ENCODE data around the gene FRG2B.
"Not testable (repeated sequence)": the region's sequence is repeated elsewhere in the genome, so short reads cannot be mapped to it uniquely, and the experiment has no call there.

The FRG2B gene
- 0 to 0.18 (median 0) reads per million in 3 experiments for total RNA-seq

GRCh38 chr10:133626695-133627094, at the start of gene FRG2B:
TSS of gene FRG2B (minus strand) at chr10:133626795. CDS start at chr10:133626742, 53 bp downstream.
- not testable (repeated sequence) for DNase-seq

DNA sequence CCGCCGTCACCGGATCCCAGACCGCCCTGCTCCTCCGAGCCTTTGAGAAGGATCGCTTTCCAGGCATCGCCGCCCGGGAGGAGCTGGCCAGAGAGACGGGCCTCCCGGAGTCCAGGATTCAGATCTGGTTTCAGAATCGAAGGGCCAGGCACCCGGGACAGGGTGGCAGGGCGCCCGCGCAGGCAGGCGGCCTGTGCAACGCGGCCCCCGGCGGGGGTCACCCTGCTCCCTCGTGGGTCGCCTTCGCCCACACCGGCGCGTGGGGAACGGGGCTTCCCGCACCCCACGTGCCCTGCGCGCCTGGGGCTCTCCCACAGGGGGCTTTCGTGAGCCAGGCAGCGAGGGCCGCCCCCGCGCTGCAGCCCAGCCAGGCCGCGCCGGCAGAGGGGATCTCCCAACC, 40.9 kb upstream of the FRG2B start:
- not testable (repeated sequence) for DNase-seq

DNA sequence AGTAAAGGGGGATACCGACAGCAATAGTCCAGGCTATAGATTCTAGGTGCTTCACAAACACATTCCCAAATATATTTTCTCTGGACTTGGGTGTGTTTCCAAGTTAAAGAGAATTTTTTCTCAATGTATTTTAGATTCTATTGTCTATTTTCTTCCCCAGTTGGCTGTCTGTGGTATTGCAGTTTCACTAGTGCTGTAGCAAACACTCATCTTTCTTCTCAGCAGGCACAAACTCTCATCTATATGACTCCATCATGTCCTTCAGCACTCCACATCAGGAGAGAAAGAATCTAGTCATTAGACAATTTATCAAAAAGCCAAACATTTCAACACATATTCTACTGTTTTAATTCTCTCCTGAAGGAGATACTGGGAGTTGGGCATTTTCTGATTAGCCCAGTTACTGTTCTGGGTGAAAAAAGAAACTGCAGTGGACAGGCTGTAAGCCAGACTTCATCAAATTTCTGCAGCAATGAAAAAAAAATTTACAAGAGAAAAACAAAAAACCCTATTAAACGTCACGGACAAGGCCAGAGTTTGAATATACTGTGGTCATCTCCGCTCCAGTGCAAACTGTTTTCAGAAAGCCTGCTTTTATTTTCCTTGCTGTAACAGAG, 37.1 kb upstream of the FRG2B start:
- not testable (repeated sequence) for DNase-seq

DNA sequence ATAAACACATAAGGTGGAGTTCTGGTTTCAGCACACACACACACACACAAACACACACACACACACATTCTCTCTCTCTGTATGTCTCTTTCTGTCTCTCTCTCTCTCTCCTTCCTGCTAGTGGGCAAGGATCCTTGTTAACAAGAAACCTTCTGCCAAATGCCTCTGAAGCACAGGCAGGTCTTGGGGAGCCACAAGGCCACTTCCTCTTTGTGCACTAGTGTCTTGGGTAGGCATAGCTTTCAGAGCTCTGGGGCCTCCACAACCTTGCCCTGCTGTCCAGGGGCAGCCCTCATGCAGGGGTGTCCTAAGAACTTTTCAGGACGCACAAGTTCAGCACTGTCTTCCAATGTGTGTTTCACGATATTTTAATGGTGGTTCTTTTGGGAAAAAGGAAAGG, 34.5 kb upstream of the FRG2B start:
- not testable (repeated sequence) for DNase-seq

GRCh38 chr10:133660516-133660915, 33.9 kb upstream of the FRG2B start:
- DNase-seq = not testable (repeated sequence)

DNA sequence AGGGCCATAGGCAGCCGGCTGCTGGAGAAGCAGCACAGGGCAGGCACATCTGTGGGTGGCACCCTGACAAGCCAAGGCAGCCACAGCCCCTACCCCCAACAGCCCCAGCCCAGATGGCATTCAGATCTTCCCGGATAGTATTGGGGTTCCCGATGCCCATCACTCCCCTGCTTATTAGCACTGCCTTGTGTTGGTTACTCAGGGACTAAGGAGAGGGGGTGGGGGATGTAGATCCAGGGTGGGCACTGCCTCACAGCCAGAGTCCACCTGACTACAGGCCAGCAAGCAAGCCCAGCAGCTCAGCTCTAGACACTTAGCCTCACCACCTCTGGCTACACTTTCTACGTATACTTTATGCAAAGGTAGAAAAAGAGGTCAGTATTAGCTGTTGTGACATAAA, 30.7 kb upstream of the FRG2B start:
- DNase-seq = not testable (repeated sequence)

DNA sequence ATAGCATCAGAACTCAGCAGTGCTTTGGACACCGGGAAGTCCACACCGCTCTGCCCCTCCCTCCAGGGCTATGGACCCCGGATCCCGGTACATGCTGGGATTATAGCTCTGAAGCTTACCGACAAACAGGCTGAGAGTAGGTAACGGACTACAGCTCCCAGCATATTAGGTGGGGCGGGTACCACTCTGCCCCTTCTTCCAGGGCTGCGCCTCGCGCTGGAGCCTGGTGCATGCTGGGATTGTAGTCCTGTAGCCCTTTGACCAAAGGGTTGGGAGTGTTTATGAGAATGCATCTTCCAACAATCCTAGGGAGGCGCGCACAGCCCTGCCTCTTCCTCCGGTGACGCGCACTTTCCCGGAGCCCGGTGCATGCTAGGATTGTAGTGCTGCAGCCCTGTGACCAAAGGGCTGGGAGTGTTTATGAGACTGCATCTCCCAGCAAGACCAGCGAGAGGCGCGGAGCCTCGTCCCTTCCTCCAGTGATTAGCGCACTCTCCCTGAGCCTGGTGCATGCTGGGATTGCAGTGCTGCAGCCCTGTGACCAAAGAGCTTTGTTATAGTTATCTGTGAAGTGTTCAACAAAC, 22.4 kb upstream of the FRG2B start:
- not testable (repeated sequence) for DNase-seq

GRCh38 chr10:133647075-133647748, 20.6 kb upstream of the FRG2B start:
- peak; percentile 31 for DNase-seq

DNA sequence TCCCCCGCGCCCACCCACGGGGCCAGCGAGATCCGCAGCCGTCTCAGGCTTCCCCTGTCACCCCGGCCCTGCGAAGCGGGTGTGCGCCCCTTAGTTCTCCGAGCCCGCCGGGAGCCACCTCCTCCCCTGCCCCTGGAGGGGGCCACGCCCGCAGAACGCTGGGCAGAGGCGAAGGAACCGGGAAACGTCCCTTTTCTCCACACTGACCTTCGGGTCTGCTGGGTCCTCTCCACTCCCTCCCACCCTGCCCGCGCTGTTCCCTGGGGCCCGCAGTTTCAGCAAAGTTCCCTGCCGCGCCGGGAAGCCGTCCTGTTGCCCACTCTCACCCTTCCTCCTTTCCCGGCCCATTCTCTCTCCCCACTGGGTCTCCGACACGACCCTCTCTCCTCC, 11.2 kb upstream of the FRG2B start:
- not testable (repeated sequence) for DNase-seq

GRCh38 chr10:133637202-133637845, 10.7 kb upstream of the FRG2B start:
- DNase-seq = not testable (repeated sequence)

DNA sequence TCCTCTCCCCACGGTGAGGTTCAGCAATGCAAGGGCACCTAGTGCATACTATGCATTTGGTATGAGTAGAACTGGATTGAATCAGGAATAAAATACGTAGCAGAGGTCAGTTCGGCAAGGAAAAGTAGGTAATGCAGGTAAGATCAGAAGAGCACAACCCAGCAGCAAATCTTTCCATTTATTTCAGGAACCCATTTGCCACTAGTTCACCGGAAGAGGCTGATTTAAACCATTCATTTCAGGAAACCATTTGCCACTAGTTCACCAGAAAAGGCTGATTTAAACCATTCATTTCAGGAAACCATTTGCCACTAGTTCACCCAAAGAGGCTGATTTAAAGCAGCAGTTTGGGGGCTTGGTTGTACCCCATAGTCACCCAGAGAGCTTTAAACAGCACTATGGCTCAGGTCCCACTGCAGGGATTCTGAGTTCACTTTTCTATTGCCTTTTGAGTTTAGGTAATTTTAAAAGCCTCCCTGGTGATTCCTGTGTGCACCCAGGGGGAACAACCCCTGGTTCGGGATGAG, 4.2 kb upstream of the FRG2B start:
- not testable (repeated sequence) for DNase-seq

DNA sequence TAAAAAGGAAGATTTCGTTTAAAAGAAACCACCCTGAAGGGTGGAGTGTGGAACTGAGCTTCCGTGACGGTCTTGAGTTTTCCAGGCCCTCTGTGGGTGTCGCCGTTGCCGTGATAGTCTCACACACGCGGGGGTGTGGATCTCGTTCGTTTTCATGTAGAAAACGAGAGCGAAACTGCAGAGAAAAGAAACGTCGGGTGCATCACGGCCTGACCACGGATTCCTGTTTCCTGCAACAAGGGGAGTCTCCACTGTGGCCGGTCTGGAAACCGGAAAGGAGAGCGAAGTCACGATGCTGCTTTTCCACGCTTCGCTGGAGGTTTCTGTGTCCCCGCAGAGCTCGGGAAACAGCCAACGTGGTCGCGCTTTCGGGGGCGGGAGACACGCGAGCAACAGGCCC, 4.1 kb downstream of the FRG2B start:
- not testable (repeated sequence) for DNase-seq

DNA sequence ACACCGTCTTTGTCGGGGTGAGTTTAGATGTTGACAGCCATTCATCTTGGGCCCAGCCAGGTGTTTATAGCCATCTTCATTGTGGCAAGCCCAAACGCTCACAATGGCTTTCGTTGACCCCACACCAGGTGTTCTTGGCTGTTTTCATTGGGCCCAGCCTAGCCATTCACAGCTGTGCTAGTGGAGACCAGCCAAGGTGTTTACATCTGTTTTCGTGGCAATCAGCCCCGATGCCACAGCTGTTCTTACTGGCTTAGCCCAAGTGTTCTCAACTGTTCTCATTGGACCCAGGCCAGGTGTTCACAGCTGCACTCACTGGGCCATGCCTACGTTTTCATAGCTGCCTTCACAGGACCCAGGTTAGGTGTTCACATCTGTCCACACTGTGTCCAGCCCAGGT, 7.7 kb downstream of the FRG2B start:
- DNase-seq = no peak

GRCh38 chr10:133617196-133617595, 9.4 kb downstream of the FRG2B start:
- no peak for DNase-seq

DNA sequence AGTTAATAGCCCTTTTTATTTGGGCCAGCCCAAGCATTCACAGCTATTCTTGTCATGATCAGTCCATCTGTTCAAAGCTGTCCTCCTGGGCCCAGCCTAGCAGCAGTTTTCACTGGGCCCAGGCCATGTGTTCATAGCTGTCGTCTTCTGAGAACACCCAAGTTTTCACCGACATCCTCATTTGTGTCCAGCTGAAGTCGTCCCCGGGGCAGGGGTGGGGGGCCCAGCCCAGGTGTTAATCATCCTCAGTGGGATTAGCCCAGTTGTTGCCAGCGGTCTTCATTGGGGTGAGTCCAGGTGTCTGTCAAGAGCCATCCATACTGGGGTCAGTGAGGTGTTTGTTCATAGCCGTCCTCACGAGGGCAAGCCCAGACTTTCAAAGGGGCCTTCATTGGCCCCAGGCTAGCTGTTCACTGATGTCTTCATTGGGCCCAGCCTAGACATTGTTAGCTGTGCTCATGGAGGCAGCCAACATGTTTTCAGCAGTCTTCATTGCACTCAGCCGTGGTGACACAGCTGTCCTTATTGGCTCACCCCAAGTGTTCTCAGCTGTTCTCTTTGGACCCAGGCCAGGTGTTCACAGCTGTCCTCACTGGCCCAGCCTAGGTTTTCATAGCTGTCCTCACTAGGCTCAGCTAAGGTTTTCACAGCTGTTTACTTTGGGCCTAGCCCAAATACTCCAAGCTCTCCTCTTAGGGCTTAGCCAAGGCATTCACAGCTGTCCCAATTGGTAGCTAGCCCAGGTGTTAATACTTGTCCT, 10.0 kb downstream of the FRG2B start:
- DNase-seq = no peak

- DNase-seq = no peak
Measured at GRCh38 chr10:133614830-133615580, 11.6 kb downstream of the FRG2B start.

GRCh38 chr10:133613699-133614098, 12.9 kb downstream of the FRG2B start:
- no peak for DNase-seq

GRCh38 chr10:133611079-133611478, 15.5 kb downstream of the FRG2B start:
- DNase-seq = no peak

- peak; percentile 1 for DNase-seq
Measured at GRCh38 chr10:133608855-133609254, 17.7 kb downstream of the FRG2B start.

GRCh38 chr10:133603434-133603833, 23.2 kb downstream of the FRG2B start:
- not testable (repeated sequence) for DNase-seq

DNA sequence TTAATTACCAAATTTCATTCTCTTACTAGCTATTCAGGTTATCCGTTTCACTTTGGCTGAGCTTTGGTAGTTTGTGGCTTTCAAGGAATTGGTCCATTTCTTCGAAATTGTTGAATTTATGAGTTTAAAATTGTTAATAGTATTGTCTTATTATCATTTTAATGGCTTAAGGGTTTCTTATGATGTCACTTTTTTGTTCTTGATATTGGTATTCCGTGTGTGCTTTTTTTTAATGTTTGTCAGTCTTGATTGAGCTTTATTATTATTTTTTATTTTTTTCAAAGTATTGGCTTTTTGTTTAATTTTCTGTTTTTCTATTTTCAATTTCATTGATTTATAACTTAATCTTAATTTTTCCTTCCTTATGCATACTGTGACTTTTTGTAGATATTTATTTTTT, 25.9 kb downstream of the FRG2B start:
- DNase-seq = no peak

- DNase-seq = not testable (repeated sequence)
Measured at GRCh38 chr10:133599869-133600268, 26.7 kb downstream of the FRG2B start.

Data from central memory CD4-positive, alpha-beta T cell (primary cell).